Measurements from ENCODE around the gene GLIS2.

Gene GLIS2

GRCh38 chr16:4385789-4386450, 70.1 kb downstream of the GLIS2 start:
- no peak for DNase-seq

GRCh38 chr16:4386451-4386805, 70.6 kb downstream of the GLIS2 start:
- DNase-seq: no peak

GRCh38 chr16:4386951-4387565, 71.2 kb downstream of the GLIS2 start:
- no peak for DNase-seq

DNA sequence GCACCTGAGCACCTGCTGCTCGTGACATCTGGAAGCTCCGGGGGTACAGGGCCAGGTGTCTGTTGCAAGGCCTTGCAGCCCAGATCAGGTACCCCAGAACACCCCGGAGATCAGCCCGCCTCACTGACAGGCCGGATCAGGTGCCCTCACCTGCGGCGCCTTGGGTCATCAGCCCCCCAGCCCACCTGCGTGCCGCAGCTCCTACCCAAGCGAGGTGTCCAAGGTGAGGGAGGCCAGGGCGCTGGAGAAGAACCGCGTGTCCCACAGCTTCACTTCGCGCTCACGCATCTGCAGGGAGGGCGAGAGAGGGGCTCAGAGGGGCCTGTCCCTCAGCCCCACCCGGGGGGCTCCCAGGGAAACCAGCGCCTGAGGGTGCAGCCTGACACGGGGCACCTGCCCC, 71.9 kb downstream of the GLIS2 start:
- DNase-seq: no peak

- DNase-seq: no peak
Observed at GRCh38 chr16:4388271-4389021, 72.6 kb downstream of the GLIS2 start.

All from NCI-H1105 (cell line).